Stimulated activated naive CD8-positive, alpha-beta T cell treated with anti-CD3 and anti-CD28 coated beads, Interleukin-15, Interleukin-2, amounts not matched to agents 100 U/mL and 50 U/mL, for 24 hours (primary cell): ENCODE results near the gene YY1.
"Not testable (repeated sequence)": the region's sequence is repeated elsewhere in the genome, so short reads cannot be mapped to it uniquely, and the experiment has no call there.

Experiments used
- ATAC-seq: fragments of 150-1000 bp; cut with Tn5 transposase; one replicate; pipeline ENCODE4 v1.10.0; 2021
- DNase-seq: peaks from one replicate; pipeline ENCODE4 v3.0.0; 2021

The YY1 gene

DNA sequence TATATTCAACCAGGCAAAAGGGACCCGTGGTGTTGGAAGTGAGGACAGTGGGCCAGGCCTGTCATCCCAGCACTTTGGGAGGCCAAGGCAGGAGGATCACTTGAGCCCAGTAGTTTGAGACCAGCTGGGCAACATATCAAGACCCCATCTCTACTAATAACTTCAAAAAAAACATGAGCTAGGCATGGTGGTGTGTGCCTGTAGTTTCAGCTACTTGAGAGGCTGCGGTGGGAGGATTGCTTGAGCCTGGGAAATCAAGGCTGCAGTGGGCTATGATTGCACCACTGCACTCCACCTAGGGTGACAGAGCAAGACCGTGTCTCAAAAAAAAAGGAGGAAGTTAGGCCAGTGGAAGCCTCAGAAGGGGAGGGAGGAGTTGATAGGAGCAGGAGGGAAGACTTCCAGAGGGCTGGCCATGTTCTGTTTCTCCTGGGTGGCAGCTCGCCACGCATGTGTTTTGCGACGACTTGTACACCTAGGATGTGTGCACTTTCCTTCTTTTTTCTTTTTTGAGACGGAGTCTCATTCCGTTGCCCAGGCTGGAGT, 57.2 kb downstream of the YY1 start:
- no peak for DNase-seq
- no peak for ATAC-seq

GRCh38 chr14:100296729-100297128, 57.8 kb downstream of the YY1 start:
- DNase-seq, ATAC-seq: not testable (repeated sequence)

- no peak for DNase-seq
- peak; percentile 20 for ATAC-seq
Observed at GRCh38 chr14:100297320-100298300, 58.7 kb downstream of the YY1 start.

- ATAC-seq = no peak
- no peak for DNase-seq
Observed at GRCh38 chr14:100298551-100299237, 59.8 kb downstream of the YY1 start.

GRCh38 chr14:100299238-100299560, 60.3 kb downstream of the YY1 start:
- no peak for ATAC-seq
- no peak for DNase-seq

DNA sequence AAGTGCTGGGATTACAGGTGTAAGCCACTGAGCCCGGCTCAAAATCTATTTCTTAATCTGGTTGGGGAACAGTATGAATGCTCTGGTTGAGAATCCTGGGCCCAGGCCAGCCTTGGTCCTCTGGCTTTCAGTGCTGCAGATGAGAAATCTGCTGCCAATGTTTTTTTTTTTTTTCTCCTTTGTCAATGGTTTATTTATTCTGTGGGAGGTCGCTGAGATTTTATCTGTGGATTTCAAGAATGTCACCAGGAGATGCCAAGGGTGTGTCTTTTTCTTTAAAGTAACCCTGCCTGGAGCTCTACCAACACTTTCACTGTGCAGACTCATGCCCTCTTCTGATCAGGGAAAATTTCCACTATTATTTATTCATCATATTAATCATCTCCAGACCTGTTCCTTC, 63.7 kb downstream of the YY1 start:
- DNase-seq = no peak
- no peak for ATAC-seq

DNA sequence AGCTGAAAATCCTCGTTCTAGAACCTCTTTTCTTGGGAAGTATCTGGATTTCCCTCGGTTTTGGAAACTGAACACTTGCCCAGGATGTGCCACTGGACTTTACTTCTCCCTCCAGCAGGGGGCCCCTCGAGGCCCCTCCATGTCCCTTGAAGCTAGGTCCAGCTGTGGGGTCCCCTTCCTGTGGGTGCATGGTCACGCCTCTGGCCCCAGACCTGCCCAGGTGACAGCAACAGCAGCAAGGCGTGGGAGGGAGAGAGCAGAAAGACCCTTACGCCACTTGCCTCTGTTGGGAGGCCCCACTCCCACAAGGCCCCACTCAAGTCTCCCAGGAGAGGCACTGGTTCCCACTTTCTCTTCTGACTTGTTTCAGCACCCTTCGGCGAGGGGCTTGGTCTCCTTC, 64.2 kb downstream of the YY1 start:
- no peak for ATAC-seq
- DNase-seq = peak; percentile 32

DNA sequence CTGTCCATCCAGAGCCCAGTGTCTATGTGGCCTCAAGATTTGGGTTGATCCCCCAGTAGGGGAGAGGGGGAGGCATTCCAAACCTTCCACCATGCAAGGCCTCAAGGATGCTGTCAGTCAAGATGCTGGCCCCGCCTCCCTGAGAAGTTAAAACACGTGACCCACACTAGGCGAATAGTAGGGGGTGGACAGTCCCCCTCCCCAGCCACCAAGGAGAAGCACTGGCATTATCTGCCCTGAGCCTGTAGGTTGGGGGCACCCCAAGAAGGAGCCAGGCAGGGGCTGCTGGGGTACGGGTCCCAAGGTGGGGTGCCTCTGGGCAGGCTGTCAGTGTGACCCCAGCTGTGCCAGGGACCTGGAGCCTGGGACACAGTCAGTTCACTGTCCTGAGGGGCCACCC, 65.0 kb downstream of the YY1 start:
- DNase-seq (no peak), ATAC-seq (no peak)

DNA sequence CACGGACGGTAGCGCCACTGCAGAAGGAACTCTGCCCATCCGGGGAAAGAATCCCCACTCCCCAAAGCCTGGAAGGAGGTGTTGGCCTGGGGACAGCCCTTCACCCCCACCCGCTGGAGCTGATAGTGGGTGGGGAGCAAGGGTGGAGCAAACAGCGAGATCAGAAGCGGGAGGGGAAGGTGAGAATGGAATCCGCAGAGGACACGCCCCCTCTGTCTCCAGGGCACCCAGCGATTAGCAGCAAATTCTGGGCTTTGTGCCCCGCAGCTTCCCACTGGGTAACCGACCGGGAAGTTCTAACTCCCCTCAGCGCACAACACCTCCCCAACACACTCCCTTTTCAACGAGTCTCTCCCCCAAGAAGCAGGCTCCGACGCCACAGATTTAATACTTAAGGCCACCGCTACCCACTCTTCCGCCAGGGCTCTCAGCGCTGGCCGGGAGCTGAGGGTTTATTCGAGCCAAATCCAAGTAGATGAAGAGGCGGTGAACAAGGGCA, 65.9 kb downstream of the YY1 start:
- DNase-seq = no peak
- no peak for ATAC-seq

DNA sequence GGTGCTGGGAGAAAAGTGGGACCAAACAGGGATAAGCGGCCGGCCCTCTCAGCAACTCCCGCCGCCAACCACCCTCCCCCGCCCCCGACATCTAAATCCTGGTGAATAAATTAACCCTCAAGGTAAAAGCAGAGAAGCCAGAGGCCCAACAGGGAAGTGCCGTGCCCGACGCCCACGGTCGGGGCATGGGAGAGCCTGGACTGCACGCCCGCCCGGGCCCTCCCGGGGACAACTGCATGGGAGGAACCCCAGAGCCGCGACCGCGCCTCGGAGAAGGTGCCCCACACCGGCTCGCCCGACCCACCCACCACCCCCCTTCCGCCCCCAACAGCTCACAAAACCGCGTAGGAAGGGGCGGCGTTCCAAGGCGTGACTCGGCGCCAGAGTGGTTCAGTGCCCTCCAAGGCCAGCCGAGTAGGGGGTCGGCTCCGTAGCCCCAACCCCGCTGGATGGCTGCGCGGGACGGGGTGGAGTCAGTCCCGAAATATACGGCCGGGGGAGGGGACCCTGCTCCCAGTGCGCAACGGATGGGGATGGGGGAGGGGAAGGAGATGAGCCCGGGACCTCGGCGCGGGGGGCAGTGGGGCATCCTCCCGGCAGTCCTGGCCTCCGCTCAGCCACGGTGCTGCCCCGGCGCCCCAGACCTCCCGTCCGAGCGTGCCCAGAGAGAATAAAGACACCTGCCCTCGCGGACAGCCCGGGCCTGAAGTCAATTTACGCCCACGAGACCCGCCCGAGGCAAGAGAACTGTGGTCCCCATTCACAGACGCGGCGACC, 66.6 kb downstream of the YY1 start:
- DNase-seq = peak; percentile 34
- no peak for ATAC-seq

GRCh38 chr14:100306101-100306997, 67.4 kb downstream of the YY1 start, which contains the start of gene SLC25A29:
Gene SLC25A29 (minus strand): TSS chr14:100306444. CDS start chr14:100306232, 212 bp downstream.
- peak; percentile 90 for ATAC-seq
- DNase-seq = peak; percentile 86

GRCh38 chr14:100306998-100307765, 68.2 kb downstream of the YY1 start:
- no peak for DNase-seq
- no peak for ATAC-seq

- no peak for DNase-seq
- ATAC-seq = no peak
Observed at GRCh38 chr14:100307766-100308426, 69.0 kb downstream of the YY1 start.

GRCh38 chr14:100308427-100308792, 69.5 kb downstream of the YY1 start:
- ATAC-seq, DNase-seq: not testable (repeated sequence)

- DNase-seq (no peak), ATAC-seq (no peak)
Observed at GRCh38 chr14:100309028-100309737, 70.2 kb downstream of the YY1 start.

GRCh38 chr14:100312110-100312876, 73.3 kb downstream of the YY1 start:
- DNase-seq, ATAC-seq: not testable (repeated sequence)

DNA sequence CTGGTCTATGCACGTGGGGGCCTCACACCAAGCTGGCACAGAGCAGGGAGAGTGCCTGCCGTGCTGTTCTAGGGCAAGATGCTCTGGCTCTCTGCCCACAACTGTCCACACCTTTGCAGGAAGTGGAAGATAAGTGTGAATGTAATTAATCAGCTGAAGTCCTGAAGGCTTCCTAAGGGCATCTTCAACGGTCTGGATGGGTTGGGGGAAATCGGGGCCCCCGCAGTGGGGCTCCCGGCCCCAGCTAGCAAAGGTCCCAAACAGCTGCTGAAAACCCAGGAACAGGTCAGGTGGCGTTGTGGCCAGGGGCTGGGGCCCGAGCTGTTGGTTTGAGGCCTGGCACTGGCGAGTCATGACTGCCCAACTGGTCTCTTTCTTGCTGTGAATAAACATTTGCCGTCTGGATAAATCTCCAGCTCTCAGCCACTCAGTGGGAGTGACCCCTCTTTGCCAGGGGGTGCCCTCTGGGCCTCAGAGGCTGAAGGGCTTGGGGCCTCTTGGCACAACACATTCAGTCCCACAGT, 74.0 kb downstream of the YY1 start:
- DNase-seq (no peak), ATAC-seq (no peak)
